ENCODE results near the gene RALGPS1.

Gene RALGPS1

GRCh38 chr9:127081250-127082185, 166.9 kb downstream of the RALGPS1 start:
- DNase-seq, result no peak

GRCh38 chr9:127083138-127083980, 168.8 kb downstream of the RALGPS1 start:
- no peak for DNase-seq

- DNase-seq, result no peak
Measured at GRCh38 chr9:127084076-127085039, 169.8 kb downstream of the RALGPS1 start.

- no peak for DNase-seq
Measured at GRCh38 chr9:127085186-127085585, 170.6 kb downstream of the RALGPS1 start.

GRCh38 chr9:127086771-127087170, 172.2 kb downstream of the RALGPS1 start:
- no peak for DNase-seq

GRCh38 chr9:127087411-127087810, 172.8 kb downstream of the RALGPS1 start:
- no peak for DNase-seq

- no peak for DNase-seq
Measured at GRCh38 chr9:127087836-127088235, 173.3 kb downstream of the RALGPS1 start.

- no peak for DNase-seq
Measured at GRCh38 chr9:127088724-127089615, 174.4 kb downstream of the RALGPS1 start.

- no peak for DNase-seq
Measured at GRCh38 chr9:127089631-127090081, 175.1 kb downstream of the RALGPS1 start.

GRCh38 chr9:127090341-127090985, 175.9 kb downstream of the RALGPS1 start:
- DNase-seq, result no peak

- no peak for DNase-seq
Measured at GRCh38 chr9:127091526-127091925, 176.9 kb downstream of the RALGPS1 start.

- no peak for DNase-seq
Measured at GRCh38 chr9:127092041-127092608, 177.5 kb downstream of the RALGPS1 start.

GRCh38 chr9:127093319-127094020, 178.9 kb downstream of the RALGPS1 start:
- DNase-seq, result no peak

GRCh38 chr9:127095411-127095810, 180.8 kb downstream of the RALGPS1 start:
- DNase-seq, result no peak

GRCh38 chr9:127096208-127096607, 181.6 kb downstream of the RALGPS1 start:
- no peak for DNase-seq

- no peak for DNase-seq
Measured at GRCh38 chr9:127097683-127098082, 183.1 kb downstream of the RALGPS1 start.

- no peak for DNase-seq
Measured at GRCh38 chr9:127098916-127099553, 184.5 kb downstream of the RALGPS1 start.

- no peak for DNase-seq
Measured at GRCh38 chr9:127099664-127100063, 185.1 kb downstream of the RALGPS1 start.

GRCh38 chr9:127102176-127102575, 187.6 kb downstream of the RALGPS1 start:
- DNase-seq, result no peak

All from fibroblast of skin of right biceps (primary cell).